ENCODE data around the gene GSTM1. TPM values are rescaled to one million over a fixed set of nuclear protein-coding genes. Genes with fewer than 3 reads are reported as not detected.
"Not testable (repeated sequence)": the region's sequence is repeated elsewhere in the genome, so short reads cannot be mapped to it uniquely, and the experiment has no call there.

The GSTM1 gene
- total RNA-seq, 2 donors from 2014 or later = 21.6 TPM; not detected in 1

GRCh38 chr1:109671067-109671466, 16.6 kb upstream of the GSTM1 start:
- no peaks in the 10 kb centered on the region for H3K4me1 ChIP-seq
- no peak for TF ChIP-seq CTCF (IDR thresholded peaks at IDR 0.05)
- no peaks in the 10 kb centered on the region for H3K27me3 ChIP-seq
- no peaks in the 10 kb centered on the region for H3K9me3 ChIP-seq
- no peak for DNase-seq (ENCODE audit: low spot score)
- H3K27ac ChIP-seq = no peak overlapping the region
- no peaks in the 10 kb centered on the region for H3K36me3 ChIP-seq
- no peak overlapping the region for H3K4me3 ChIP-seq

- not testable (repeated sequence) for H3K27me3 ChIP-seq; DNase-seq (ENCODE audit: low spot score); H3K27ac ChIP-seq; H3K9me3 ChIP-seq; H3K4me1 ChIP-seq; H3K4me3 ChIP-seq; H3K36me3 ChIP-seq
Measured at GRCh38 chr1:109673861-109674260, 13.8 kb upstream of the GSTM1 start.

- H3K27ac ChIP-seq, H3K4me3 ChIP-seq, H3K27me3 ChIP-seq: not testable (repeated sequence)
Measured at GRCh38 chr1:109676683-109677381, 10.8 kb upstream of the GSTM1 start.

GRCh38 chr1:109677459-109677858, 10.2 kb upstream of the GSTM1 start:
- Histone ChIP-seq H3K36me3 (no peaks in the 10 kb centered on the region), H3K4me3 (no peak overlapping the region), H3K27me3 (no peaks in the 10 kb centered on the region), H3K4me1 (no peaks in the 10 kb centered on the region), H3K27ac (no peak overlapping the region), H3K9me3 (no peaks in the 10 kb centered on the region)
- no peak for DNase-seq (ENCODE audit: low spot score)
- no peak for TF ChIP-seq CTCF (IDR thresholded peaks at IDR 0.05)

More at GRCh38 chr1:109676683-109677381, 10.8 kb upstream of the GSTM1 start:
- H3K9me3 ChIP-seq; H3K36me3 ChIP-seq; DNase-seq (ENCODE audit: low spot score); H3K4me1 ChIP-seq: not testable (repeated sequence)

- not testable (repeated sequence) for H3K4me1 ChIP-seq; H3K36me3 ChIP-seq; DNase-seq (ENCODE audit: low spot score); H3K4me3 ChIP-seq; H3K9me3 ChIP-seq; H3K27me3 ChIP-seq; H3K27ac ChIP-seq
Measured at GRCh38 chr1:109678637-109679036, 9.0 kb upstream of the GSTM1 start.

- H3K27ac ChIP-seq; H3K9me3 ChIP-seq; H3K27me3 ChIP-seq; H3K4me3 ChIP-seq; H3K36me3 ChIP-seq; DNase-seq (ENCODE audit: low spot score); H3K4me1 ChIP-seq: not testable (repeated sequence)
Measured at GRCh38 chr1:109684777-109685176, 2.8 kb upstream of the GSTM1 start.

GRCh38 chr1:109685399-109685798, 2.2 kb upstream of the GSTM1 start:
- not testable (repeated sequence) for DNase-seq (ENCODE audit: low spot score); H3K4me3 ChIP-seq; H3K27ac ChIP-seq; H3K4me1 ChIP-seq; H3K9me3 ChIP-seq; H3K27me3 ChIP-seq; H3K36me3 ChIP-seq

- not testable (repeated sequence) for H3K9me3 ChIP-seq; H3K27ac ChIP-seq; DNase-seq (ENCODE audit: low spot score); H3K4me3 ChIP-seq; H3K27me3 ChIP-seq; H3K36me3 ChIP-seq; H3K4me1 ChIP-seq
Measured at GRCh38 chr1:109685890-109686289, 1.7 kb upstream of the GSTM1 start.

GRCh38 chr1:109687109-109687508, 508 bp upstream of the GSTM1 start:
- not testable (repeated sequence) for H3K9me3 ChIP-seq; H3K4me1 ChIP-seq; H3K36me3 ChIP-seq; H3K27me3 ChIP-seq; DNase-seq (ENCODE audit: low spot score)
- Histone ChIP-seq H3K4me3 (peak overlapping the region in 1 of 2 donors; percentile 45), H3K27ac (peak overlapping the region in 1 of 2 donors; percentile 82)
